ACC112 (cell line): ENCODE measurements around the gene TBC1D5.
"Not testable (repeated sequence)": the region's sequence is repeated elsewhere in the genome, so short reads cannot be mapped to it uniquely, and the experiment has no call there.

ENCODE experiments used
- H2AFZ ChIP-seq: fragments of 200-600 bp; sonication (generic); one replicate; pipeline ENCODE4 v1.6.0; 2017; ENCODE audit warnings: antibody characterized with exemption, low read length; ENCODE audit not compliant: unreplicated experiment
- H3K27ac ChIP-seq: fragments of 200-600 bp; sonication (generic); 2 replicates; pipeline ENCODE4 v1.5.1; 2014; ENCODE audit warnings: low read depth, mild to moderate bottlenecking, antibody characterized with exemption, low read length, moderate library complexity
- H3K27me3 ChIP-seq: fragments of 200-600 bp; sonication (generic); 2 replicates; pipeline ENCODE4 v1.6.1; 2014; ENCODE audit warnings: mild to moderate bottlenecking, antibody characterized with exemption, low read length, moderate library complexity, mixed read lengths; ENCODE audit not compliant: insufficient read depth
- H3K36me3 ChIP-seq: fragments of 200-600 bp; sonication (generic); 2 replicates; pipeline ENCODE4 v1.6.1; 2016; ENCODE audit warnings: mild to moderate bottlenecking, antibody characterized with exemption, low read length, moderate library complexity, mixed read lengths; ENCODE audit not compliant: insufficient read depth
- H3K4me1 ChIP-seq: fragments of 200-600 bp; sonication (generic); one replicate; pipeline ENCODE4 v1.6.1; 2016; ENCODE audit warnings: low read length, mixed read lengths; ENCODE audit not compliant: insufficient read depth, unreplicated experiment, control insufficient read depth
- H3K4me3 ChIP-seq: fragments of 200-600 bp; sonication (generic); 2 replicates; pipeline ENCODE4 v1.5.1; 2014; ENCODE audit warnings: mild to moderate bottlenecking, low read depth, low read length
- H3K79me2 ChIP-seq: fragments of 200-600 bp; sonication (generic); one replicate; pipeline ENCODE4 v1.6.0; 2016; ENCODE audit warnings: low read length; ENCODE audit not compliant: control insufficient read depth, unreplicated experiment, insufficient read depth

The TBC1D5 gene

GRCh38 chr3:17360991-17361390, 381.4 kb downstream of the TBC1D5 start:
- Histone ChIP-seq H3K36me3 (no peaks in the 10 kb centered on the region), H3K4me3 (no peak overlapping the region), H3K4me1 (no peaks in the 10 kb centered on the region), H3K27ac (no peak overlapping the region), H2AFZ (no peak overlapping the region), H3K27me3 (no peaks in the 10 kb centered on the region), H3K79me2 (no peaks in the 10 kb centered on the region)

GRCh38 chr3:17359911-17360310, 382.5 kb downstream of the TBC1D5 start:
- Histone ChIP-seq H3K79me2 (no peaks in the 10 kb centered on the region), H3K27me3 (no peaks in the 10 kb centered on the region), H3K4me3 (no peak overlapping the region), H2AFZ (no peak overlapping the region), H3K27ac (no peak overlapping the region), H3K4me1 (no peaks in the 10 kb centered on the region), H3K36me3 (no peaks in the 10 kb centered on the region)

GRCh38 chr3:17357035-17357710, 385.3 kb downstream of the TBC1D5 start:
- Histone ChIP-seq H3K79me2 (no peaks in the 10 kb centered on the region), H3K4me3 (no peak overlapping the region), H3K4me1 (no peaks in the 10 kb centered on the region), H3K36me3 (no peaks in the 10 kb centered on the region), H2AFZ (no peak overlapping the region), H3K27ac (no peak overlapping the region), H3K27me3 (no peaks in the 10 kb centered on the region)

GRCh38 chr3:17356585-17356984, 385.8 kb downstream of the TBC1D5 start:
- H3K4me1 ChIP-seq = no peaks in the 10 kb centered on the region
- H3K36me3 ChIP-seq = no peaks in the 10 kb centered on the region
- no peaks in the 10 kb centered on the region for H3K79me2 ChIP-seq
- no peak overlapping the region for H3K4me3 ChIP-seq
- no peak overlapping the region for H3K27ac ChIP-seq
- no peak overlapping the region for H2AFZ ChIP-seq
- no peaks in the 10 kb centered on the region for H3K27me3 ChIP-seq

DNA sequence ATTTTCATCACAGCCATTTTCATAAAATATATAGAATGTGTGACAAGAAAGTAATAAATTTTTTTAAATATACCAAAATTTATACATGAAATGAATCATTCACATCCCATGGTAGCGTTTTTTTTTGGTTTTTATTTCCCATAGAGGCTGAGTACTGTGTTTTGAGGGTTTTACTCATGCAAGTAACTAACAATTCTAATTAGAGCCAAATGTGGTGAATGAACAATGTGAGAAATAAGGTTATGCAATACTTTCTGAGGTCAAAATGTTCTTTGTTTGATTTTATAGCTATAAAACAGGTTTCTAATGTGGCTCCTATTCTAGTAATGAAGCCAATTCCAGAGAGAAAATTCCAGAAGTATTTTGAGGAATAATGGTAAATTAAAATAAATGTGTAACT, 386.8 kb downstream of the TBC1D5 start:
- no peaks in the 10 kb centered on the region for H3K79me2 ChIP-seq
- no peak overlapping the region for H2AFZ ChIP-seq
- no peak overlapping the region for H3K4me3 ChIP-seq
- H3K4me1 ChIP-seq = no peaks in the 10 kb centered on the region
- no peaks in the 10 kb centered on the region for H3K27me3 ChIP-seq
- no peaks in the 10 kb centered on the region for H3K36me3 ChIP-seq
- H3K27ac ChIP-seq = no peak overlapping the region

DNA sequence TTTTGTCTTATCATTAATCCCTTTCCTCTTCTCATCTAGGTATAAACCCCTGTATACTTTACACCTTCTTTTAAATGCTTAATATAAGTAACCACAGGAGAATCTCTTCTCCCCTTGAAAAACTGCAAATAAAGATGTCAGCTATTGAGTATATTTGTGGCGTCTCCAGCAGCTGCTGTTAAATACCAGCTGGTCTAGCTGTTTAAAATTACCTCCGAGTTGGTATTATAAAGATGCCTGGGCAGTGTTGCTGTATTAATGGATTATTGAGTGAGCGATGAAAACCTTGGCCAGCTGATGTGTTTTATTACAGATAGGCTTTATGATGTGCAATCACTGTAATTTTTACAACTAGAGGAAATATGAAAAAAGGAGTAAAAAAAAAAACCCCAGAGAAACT, 388.1 kb downstream of the TBC1D5 start:
- Histone ChIP-seq H3K4me1 (no peaks in the 10 kb centered on the region), H3K4me3 (no peak overlapping the region), H3K36me3 (no peaks in the 10 kb centered on the region), H3K79me2 (no peaks in the 10 kb centered on the region), H3K27ac (no peak overlapping the region), H2AFZ (no peak overlapping the region), H3K27me3 (no peaks in the 10 kb centered on the region)

GRCh38 chr3:17352620-17353019, 389.8 kb downstream of the TBC1D5 start:
- H3K4me1 ChIP-seq = no peaks in the 10 kb centered on the region
- H3K36me3 ChIP-seq = no peaks in the 10 kb centered on the region
- H3K4me3 ChIP-seq = no peak overlapping the region
- H3K27me3 ChIP-seq = no peaks in the 10 kb centered on the region
- no peak overlapping the region for H2AFZ ChIP-seq
- no peaks in the 10 kb centered on the region for H3K79me2 ChIP-seq
- no peak overlapping the region for H3K27ac ChIP-seq

DNA sequence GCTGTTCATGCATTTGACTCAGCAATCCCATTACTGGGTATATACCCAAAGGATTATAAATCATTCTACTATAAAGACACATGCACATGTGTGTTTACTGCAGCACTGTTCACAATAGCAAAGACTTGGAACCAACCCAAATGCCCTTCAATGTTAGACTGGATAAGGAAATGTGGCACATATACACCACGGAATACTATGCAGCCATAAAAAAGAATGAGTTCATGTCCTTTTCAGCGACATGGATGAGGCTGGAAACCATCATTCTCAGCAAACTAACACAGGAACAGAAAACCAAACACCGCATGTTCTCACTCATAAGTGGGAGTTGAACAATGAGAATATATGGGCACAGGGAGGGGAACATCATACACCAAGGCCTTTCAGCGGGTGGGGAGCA, 391.2 kb downstream of the TBC1D5 start:
- not testable (repeated sequence) for H3K27ac ChIP-seq, H3K4me1 ChIP-seq, H2AFZ ChIP-seq, H3K36me3 ChIP-seq, H3K79me2 ChIP-seq, H3K27me3 ChIP-seq, H3K4me3 ChIP-seq

DNA sequence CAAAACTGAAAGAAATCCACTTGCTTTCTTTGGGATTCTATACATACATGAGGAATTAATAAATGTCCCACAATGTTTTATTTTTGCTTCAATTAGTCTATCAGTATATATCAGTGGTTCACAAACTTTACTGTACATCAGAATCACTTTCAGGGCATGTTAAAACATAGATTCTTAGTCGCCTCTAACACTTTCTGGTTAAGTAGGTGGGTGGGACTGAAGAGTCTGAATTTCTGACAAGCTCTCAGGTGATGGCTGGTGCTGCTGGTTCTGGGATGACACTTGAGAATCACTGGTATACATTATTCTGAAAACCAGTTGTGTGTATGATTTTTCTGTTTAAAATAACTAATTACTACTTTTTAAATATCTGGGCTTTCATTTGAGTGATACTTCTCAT, 393.3 kb downstream of the TBC1D5 start:
- Histone ChIP-seq H3K4me1 (no peaks in the 10 kb centered on the region), H3K27ac (no peak overlapping the region), H3K27me3 (no peaks in the 10 kb centered on the region), H3K4me3 (no peak overlapping the region), H3K36me3 (no peaks in the 10 kb centered on the region), H2AFZ (no peak overlapping the region), H3K79me2 (no peaks in the 10 kb centered on the region)

GRCh38 chr3:17342119-17342518, 400.3 kb downstream of the TBC1D5 start:
- Histone ChIP-seq H2AFZ (no peak overlapping the region), H3K4me3 (no peak overlapping the region), H3K36me3 (no peaks in the 10 kb centered on the region), H3K27me3 (no peaks in the 10 kb centered on the region), H3K4me1 (no peaks in the 10 kb centered on the region), H3K27ac (no peak overlapping the region), H3K79me2 (no peaks in the 10 kb centered on the region)

- H3K36me3 ChIP-seq = no peaks in the 10 kb centered on the region
- no peaks in the 10 kb centered on the region for H3K27me3 ChIP-seq
- no peak overlapping the region for H3K4me3 ChIP-seq
- no peaks in the 10 kb centered on the region for H3K4me1 ChIP-seq
- no peaks in the 10 kb centered on the region for H3K79me2 ChIP-seq
- H2AFZ ChIP-seq = no peak overlapping the region
- no peak overlapping the region for H3K27ac ChIP-seq
These were observed 401.7 kb downstream of the TBC1D5 start for GRCh38 chr3:17340693-17341092.
